Muscle layer of colon (tissue), 2 donors: ENCODE measurements around the gene FAM237B.
"Not testable (repeated sequence)": the region's sequence is repeated elsewhere in the genome, so short reads cannot be mapped to it uniquely, and the experiment has no call there.

Experiments
- H3K27ac ChIP-seq: one replicate; pipeline ENCODE4 v1.7.0; 2013; ENCODE audit warnings: low read depth, mild to moderate bottlenecking, low read length, moderate library complexity
- H3K27me3 ChIP-seq, 2 donors: one replicate each; pipeline ENCODE4 v1.7.0; 2013; ENCODE audit warnings: low read length in 2 of 2, mild to moderate bottlenecking in 2 of 2; ENCODE audit not compliant: insufficient read depth in 2 of 2, control insufficient read depth in 1 of 2
- H3K36me3 ChIP-seq: one replicate; pipeline ENCODE4 v1.7.0; 2013; ENCODE audit warnings: mild to moderate bottlenecking, low read length; ENCODE audit not compliant: insufficient read depth
- H3K4me1 ChIP-seq: one replicate; pipeline ENCODE4 v1.7.0; 2013; ENCODE audit warnings: mild to moderate bottlenecking, low read length; ENCODE audit not compliant: insufficient read depth
- H3K4me3 ChIP-seq, 2 donors: one replicate each; pipeline ENCODE4 v1.7.0; 2013; ENCODE audit warnings: low read length in 2 of 2, low read depth in 1 of 2, mild to moderate bottlenecking in 1 of 2, moderate library complexity in 1 of 2
- H3K9ac ChIP-seq: one replicate; pipeline ENCODE4 v1.7.0; 2013; ENCODE audit warnings: low read length
- H3K9me3 ChIP-seq: one replicate; pipeline ENCODE4 v1.7.0; 2013; ENCODE audit warnings: mild to moderate bottlenecking, low read length
- donor health status: abdominal sarcoma.
- donor health status: Adenocarcinoma of cecum.

The FAM237B gene

GRCh38 chr7:90320801-90321494, at the start of gene FAM237B:
FAM237B (minus strand) TSS chr7:90321304; CDS start chr7:90319748, 1,556 bp downstream.
- no peak within 1 kb of the TSS for H3K4me3 ChIP-seq

GRCh38 chr7:90351987-90352386, 30.9 kb upstream of the FAM237B start:
- Histone ChIP-seq H3K9ac (no peak overlapping the region), H3K36me3 (peaks cover 11% of the 10 kb centered on the region), H3K4me1 (peaks cover 10% of the 10 kb centered on the region), H3K4me3 (no peak overlapping the region), H3K9me3 (no peaks in the 10 kb centered on the region), H3K27ac (no peak overlapping the region), H3K27me3 (no peaks in the 10 kb centered on the region)

More at GRCh38 chr7:90320801-90321494, at the start of gene FAM237B:
- Histone ChIP-seq H3K27me3 (peaks cover 14 to 30% of the 10 kb centered on the region in 2 donors), H3K36me3 (no peaks in the 10 kb centered on the region), H3K9ac (no peak within 1 kb of the TSS), H3K9me3 (no peaks in the 10 kb centered on the region), H3K27ac (no peak within 1 kb of the TSS), H3K4me1 (no peaks in the 10 kb centered on the region)

- peaks cover 10% of the 10 kb centered on the region for H3K4me1 ChIP-seq
- H3K4me3 ChIP-seq, H3K9ac ChIP-seq, H3K27ac ChIP-seq, H3K9me3 ChIP-seq, H3K36me3 ChIP-seq, H3K27me3 ChIP-seq: not testable (repeated sequence)
These were observed 28.9 kb upstream of the FAM237B start for GRCh38 chr7:90350032-90350431.

- no peak overlapping the region for H3K4me3 ChIP-seq
- no peaks in the 10 kb centered on the region for H3K36me3 ChIP-seq
- no peak overlapping the region for H3K9ac ChIP-seq
- peaks cover 10% of the 10 kb centered on the region for H3K4me1 ChIP-seq
- H3K9me3 ChIP-seq = no peaks in the 10 kb centered on the region
- H3K27me3 ChIP-seq = no peaks in the 10 kb centered on the region
- no peak overlapping the region for H3K27ac ChIP-seq
These were observed 28.2 kb upstream of the FAM237B start for GRCh38 chr7:90349305-90349704.

DNA sequence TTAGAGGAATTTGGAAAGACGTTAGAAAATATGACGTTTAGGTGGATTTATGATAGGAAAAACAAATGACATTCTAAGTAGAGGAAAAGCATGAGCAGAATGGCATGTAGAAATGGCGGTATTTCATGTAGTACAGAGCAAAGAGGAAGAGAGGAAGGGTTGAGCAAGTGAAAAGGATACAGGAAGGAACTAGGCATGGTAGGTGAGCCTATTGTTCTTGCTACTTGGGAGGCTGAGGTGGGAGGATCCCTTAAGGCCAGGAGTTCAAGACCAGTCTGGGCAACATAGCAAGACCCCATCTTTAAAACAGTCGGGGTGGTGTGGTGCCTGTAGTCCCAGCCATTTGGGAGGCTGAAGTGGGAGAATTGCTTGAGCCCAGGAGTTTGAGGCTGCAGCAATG, 26.7 kb upstream of the FAM237B start:
- H3K36me3 ChIP-seq = no peaks in the 10 kb centered on the region
- H3K27ac ChIP-seq = no peak overlapping the region
- no peaks in the 10 kb centered on the region for H3K27me3 ChIP-seq
- H3K9me3 ChIP-seq = no peaks in the 10 kb centered on the region
- no peak overlapping the region for H3K9ac ChIP-seq
- H3K4me3 ChIP-seq = peak overlapping the region in 1 of 2 donors; percentile 89
- H3K4me1 ChIP-seq = peaks cover 10% of the 10 kb centered on the region

DNA sequence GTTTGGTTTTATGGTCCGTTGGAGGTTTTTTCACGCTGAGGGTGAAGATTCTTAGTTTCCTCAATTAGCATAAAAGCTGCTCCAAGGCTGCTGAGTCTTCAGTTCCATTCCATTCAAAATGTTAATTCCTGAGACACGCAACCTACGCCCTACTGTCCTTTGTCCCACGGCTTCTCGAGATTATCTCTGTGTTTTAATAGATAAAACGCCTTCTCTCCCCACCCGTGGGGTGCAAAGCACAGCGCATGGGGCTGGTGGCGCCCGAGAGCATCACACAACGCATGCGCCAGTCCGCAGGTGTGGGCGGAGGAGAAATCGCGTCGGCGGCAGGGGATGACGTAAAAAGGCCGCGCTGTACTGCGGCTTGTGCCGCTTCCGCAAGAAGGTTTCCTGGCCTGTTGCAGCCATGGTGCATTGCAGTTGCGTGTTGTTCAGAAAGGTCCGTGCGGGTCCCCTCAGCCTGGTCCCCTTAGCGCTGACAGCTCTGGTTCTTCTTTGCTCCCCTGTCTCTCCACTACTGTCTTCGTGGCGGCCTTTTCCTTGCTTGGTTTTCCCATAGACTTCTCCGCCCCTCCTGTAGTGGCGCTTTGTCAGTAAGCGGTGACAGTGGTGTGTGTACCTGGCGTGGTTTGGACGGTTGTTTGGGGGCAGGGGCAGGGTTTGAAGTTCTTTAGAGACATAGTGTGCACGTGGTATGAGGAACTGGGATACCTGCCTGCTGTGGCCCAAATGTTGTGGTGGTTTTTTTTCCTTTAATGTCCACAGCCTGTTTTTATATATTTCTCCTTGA, 25.4 kb upstream of the FAM237B start, which contains the start of gene GTPBP10:
GTPBP10 (plus strand) TSS at position 381 of the 790 bp plus-strand sequence; CDS start at position 407, 26 bp downstream.
- H3K27me3 ChIP-seq = no peaks in the 10 kb centered on the region
- peak within 1 kb of the TSS; percentile 89 to 95 for H3K4me3 ChIP-seq
- H3K9ac ChIP-seq = peak within 1 kb of the TSS; percentile 90
- no peaks in the 10 kb centered on the region for H3K36me3 ChIP-seq
- H3K27ac ChIP-seq = peak within 1 kb of the TSS; percentile 90
- no peaks in the 10 kb centered on the region for H3K9me3 ChIP-seq
- H3K4me1 ChIP-seq = peaks cover 10% of the 10 kb centered on the region

- H3K4me3 ChIP-seq = peak overlapping the region; percentile 89 to 95
- peak overlapping the region; percentile 90 for H3K27ac ChIP-seq
- H3K36me3 ChIP-seq = no peaks in the 10 kb centered on the region
- no peaks in the 10 kb centered on the region for H3K9me3 ChIP-seq
- H3K27me3 ChIP-seq = no peaks in the 10 kb centered on the region
- peaks cover 10% of the 10 kb centered on the region for H3K4me1 ChIP-seq
- peak overlapping the region; percentile 90 for H3K9ac ChIP-seq
These were observed 24.7 kb upstream of the FAM237B start for GRCh38 chr7:90345595-90346335.

DNA sequence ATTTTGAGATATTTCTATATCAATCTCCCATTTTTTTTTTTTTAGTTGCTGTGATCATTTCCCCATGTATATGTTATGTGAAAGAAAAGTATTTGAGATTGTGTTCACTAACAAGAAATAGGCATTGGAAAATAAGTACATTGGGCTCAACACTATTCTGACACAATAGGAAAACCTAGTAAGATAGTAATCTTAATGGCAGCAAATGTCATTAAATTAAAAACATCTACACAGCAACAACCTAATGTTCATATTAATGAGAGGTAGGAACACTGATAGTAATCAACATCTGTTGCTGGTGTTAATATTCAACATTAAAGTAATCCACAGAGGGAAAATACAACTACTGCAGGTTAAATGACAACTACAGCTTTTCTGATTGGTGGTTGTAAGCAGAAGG, 23.9 kb upstream of the FAM237B start:
- Histone ChIP-seq H3K27ac (no peak overlapping the region), H3K4me1 (peaks cover 10% of the 10 kb centered on the region), H3K9ac (no peak overlapping the region), H3K9me3 (no peaks in the 10 kb centered on the region), H3K4me3 (peak overlapping the region in 1 of 2 donors; percentile 89), H3K36me3 (no peaks in the 10 kb centered on the region), H3K27me3 (no peaks in the 10 kb centered on the region)

- H3K4me1 ChIP-seq = no peaks in the 10 kb centered on the region
- no peak overlapping the region for H3K4me3 ChIP-seq
- H3K36me3 ChIP-seq = no peaks in the 10 kb centered on the region
- no peak overlapping the region for H3K27ac ChIP-seq
- no peaks in the 10 kb centered on the region for H3K9me3 ChIP-seq
- H3K9ac ChIP-seq = no peak overlapping the region
- H3K27me3 ChIP-seq = no peaks in the 10 kb centered on the region
These were observed 16.0 kb upstream of the FAM237B start for GRCh38 chr7:90337106-90337505.

DNA sequence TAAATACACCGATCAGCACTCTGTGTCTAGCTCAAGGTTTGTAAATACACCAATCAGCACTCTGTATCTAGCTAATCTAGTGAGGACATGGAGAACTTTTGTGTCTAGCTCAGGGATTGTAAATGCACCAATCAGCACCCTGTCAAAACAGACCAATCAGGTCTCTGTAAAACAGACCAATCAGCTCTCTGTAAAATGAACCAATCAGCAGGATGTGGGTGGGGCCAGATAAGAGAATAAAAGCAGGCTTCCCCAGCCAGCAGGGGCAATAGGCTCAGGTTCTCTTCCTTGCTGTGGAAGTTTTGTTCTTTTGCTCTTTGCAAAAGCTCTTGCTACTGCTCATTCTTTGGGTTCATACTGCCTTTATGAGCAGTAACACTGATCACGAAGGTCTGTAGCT, 13.8 kb upstream of the FAM237B start:
- not testable (repeated sequence) for H3K4me3 ChIP-seq

GRCh38 chr7:90334193-90334843, 13.2 kb upstream of the FAM237B start:
- no peak overlapping the region for H3K9ac ChIP-seq
- H3K27me3 ChIP-seq = no peaks in the 10 kb centered on the region
- no peaks in the 10 kb centered on the region for H3K36me3 ChIP-seq
- H3K4me1 ChIP-seq = no peaks in the 10 kb centered on the region
- no peaks in the 10 kb centered on the region for H3K9me3 ChIP-seq
- H3K27ac ChIP-seq = no peak overlapping the region
- no peak overlapping the region for H3K4me3 ChIP-seq

More for the DNA sequence above, 13.8 kb upstream of the FAM237B start:
- not testable (repeated sequence) for H3K9me3 ChIP-seq, H3K27ac ChIP-seq, H3K27me3 ChIP-seq, H3K4me1 ChIP-seq, H3K36me3 ChIP-seq, H3K9ac ChIP-seq
